SW 1271 (cell line): Measurements from ENCODE around the gene TRIOBP.

Experiments used
- DNase-seq, 2 experiments: peaks; one replicate each; lab custom pipeline; 2025; lab: John Stamatoyannopoulos, UW

The TRIOBP gene

GRCh38 chr22:37749226-37749625, 52.4 kb downstream of the TRIOBP start:
- no peak for DNase-seq

- no peak for DNase-seq
Measured at GRCh38 chr22:37749831-37750595, 53.2 kb downstream of the TRIOBP start.

DNA sequence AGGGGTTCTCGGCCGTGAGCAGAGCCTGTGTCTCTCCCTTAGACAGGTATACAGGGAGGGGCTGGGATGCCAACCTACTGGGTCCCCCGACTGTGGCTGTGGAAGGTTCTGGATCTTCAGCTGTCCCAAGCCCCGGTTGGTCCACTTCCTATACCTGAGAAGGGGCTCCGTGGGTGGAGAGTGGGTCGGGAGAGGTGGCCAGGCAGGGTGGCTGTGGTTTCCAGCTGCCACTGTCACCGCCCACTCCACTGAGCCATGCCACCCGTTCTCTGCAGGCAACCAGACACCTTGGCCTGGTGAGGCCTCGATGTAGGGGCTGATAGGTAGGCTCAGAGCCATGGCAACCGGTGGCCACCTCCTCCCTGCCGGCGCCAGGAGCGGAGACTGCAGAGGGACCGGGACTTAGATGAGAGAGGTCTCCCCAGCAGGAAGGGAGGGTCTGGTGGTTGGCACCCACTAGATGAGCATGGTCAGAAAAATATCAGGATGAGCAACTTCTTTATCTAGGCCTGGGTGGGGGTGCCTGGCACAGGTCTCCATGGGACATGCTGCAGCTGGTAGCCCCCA, 53.8 kb downstream of the TRIOBP start:
- no peak for DNase-seq

GRCh38 chr22:37751449-37752188, 54.8 kb downstream of the TRIOBP start:
- DNase-seq = peak in 1 of 2 experiments; percentile 30

GRCh38 chr22:37752189-37753087, 55.6 kb downstream of the TRIOBP start:
- DNase-seq = peak; percentile 80 to 94

GRCh38 chr22:37753746-37754145, 56.9 kb downstream of the TRIOBP start:
- DNase-seq = no peak

DNA sequence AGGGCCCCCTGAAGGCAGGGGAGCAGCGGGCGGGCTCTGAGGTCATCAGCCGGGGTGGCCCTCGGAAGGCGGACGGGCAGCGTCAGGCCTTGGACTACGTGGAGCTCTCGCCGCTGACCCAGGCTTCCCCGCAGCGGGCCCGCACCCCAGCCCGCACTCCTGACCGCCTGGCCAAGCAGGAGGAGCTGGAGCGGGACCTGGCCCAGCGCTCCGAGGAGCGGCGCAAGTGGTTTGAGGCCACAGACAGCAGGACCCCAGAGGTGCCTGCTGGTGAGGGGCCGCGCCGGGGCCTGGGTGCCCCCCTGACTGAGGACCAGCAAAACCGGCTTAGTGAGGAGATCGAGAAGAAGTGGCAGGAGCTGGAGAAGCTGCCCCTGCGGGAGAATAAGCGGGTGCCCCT, 60.8 kb downstream of the TRIOBP start:
- DNase-seq = no peak

- no peak for DNase-seq
Measured at GRCh38 chr22:37758694-37759093, 61.8 kb downstream of the TRIOBP start.

GRCh38 chr22:37759281-37759680, 62.4 kb downstream of the TRIOBP start:
- no peak for DNase-seq

GRCh38 chr22:37760152-37760551, 63.3 kb downstream of the TRIOBP start:
- DNase-seq = no peak

DNA sequence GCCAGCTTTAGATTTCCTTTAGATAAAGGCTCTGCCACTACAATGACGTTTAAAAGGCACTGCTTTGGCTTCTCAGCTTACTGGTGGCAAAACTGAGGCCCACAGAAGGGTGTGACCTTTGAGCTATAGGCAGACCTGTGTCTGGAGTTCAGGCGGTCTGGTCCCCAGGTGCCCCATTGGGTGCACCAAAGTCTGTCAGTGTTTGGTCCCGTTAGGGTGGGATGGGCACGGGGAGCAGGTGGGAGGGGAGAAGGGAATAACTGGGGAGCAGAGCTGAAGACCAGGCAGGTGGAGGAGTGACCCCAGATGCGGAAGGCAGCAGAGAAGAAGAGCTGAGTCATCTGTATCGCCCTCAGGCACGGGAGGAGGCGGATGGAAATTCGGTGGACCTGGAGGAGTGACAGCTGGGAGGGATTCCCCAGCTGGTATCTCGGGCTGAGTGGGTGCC, 65.6 kb downstream of the TRIOBP start:
- DNase-seq = peak in 1 of 2 experiments; percentile 12

DNA sequence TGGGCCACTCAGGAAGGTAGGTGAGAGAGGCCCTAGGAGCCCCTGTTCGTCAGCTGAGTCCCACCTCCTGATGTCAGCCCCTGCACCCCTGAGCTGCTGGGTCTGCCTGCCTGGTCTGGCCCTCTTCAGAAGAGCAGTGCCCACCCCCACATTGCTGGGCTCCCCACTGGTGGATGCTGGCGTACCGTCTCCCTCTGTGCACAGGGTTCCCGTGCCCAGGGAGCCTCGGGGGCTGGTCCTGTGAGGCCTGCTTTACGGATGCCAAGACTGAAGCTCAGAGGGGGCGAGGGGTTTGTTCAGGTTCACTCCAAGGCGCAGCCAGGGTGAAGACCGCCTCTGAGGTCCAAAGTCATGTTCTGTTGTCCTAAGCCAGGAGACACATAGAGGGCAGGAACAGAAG, 66.2 kb downstream of the TRIOBP start:
- no peak for DNase-seq

- no peak for DNase-seq
Measured at GRCh38 chr22:37763652-37764051, 66.8 kb downstream of the TRIOBP start.

DNA sequence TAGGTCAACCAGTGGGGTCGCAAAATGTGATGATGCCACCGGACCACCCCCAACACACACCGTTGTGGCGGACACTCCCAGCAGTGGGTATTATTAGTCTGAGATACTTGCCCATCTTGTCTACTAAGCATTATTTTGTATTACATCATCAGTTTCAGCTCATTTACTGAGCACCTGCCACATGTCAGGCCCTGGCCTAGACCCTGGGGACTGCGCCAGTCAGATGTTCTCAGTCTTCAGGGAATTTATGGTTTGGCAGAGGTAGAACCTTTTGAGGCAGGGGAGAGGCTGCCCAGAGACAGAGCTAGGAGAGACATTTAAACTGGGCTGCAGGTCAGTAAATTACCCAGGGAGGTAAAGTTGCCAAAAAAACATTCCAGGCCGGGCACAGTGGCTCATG, 67.8 kb downstream of the TRIOBP start:
- DNase-seq = no peak

DNA sequence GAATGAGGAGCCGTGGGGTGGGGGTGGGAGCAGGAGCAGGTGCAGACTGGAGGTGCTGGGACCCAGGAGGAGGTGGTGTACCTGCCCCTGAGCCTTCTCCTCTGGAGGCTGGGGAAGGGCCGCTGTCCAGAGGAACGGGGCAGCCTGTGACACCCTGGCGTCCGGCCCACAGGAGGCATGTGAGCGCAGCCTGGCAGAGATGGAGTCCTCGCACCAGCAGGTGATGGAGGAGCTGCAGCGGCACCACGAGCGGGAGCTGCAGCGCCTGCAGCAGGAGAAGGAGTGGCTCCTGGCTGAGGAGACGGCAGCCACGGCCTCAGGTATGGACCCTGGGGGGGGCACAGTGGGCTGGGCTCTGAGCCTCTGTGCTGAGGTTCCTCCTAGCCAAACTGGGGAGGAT, 68.7 kb downstream of the TRIOBP start:
- DNase-seq = no peak

- DNase-seq = no peak
Measured at GRCh38 chr22:37765953-37766576, 69.2 kb downstream of the TRIOBP start.

- DNase-seq = no peak
Measured at GRCh38 chr22:37768273-37768672, 71.4 kb downstream of the TRIOBP start.

GRCh38 chr22:37769056-37769455, 72.2 kb downstream of the TRIOBP start:
- no peak for DNase-seq

GRCh38 chr22:37771081-37771480, 74.2 kb downstream of the TRIOBP start:
- no peak for DNase-seq

- no peak for DNase-seq
Measured at GRCh38 chr22:37771702-37772427, 75.0 kb downstream of the TRIOBP start.

- no peak for DNase-seq
Measured at GRCh38 chr22:37774728-37775127, 77.9 kb downstream of the TRIOBP start.
